ENCODE results near the gene GRIP1.

The GRIP1 gene

DNA sequence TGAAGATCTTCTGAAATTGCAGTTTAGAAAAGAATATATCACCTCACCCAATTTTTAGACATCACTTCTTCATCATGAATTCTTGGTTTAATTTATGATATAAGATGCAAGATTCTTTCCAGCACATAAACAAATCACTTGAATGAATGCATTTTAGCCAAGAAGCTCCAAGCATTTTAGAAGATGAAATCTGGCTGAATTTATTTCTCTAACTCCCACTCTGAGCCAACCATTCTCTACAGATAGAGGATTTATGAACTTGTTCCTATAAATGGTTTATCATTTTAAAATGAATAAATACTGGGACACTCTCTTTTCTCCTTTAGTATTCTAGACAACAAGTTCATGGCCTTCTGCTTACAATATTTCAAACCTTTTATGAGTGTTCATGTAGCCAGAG lies 71.7 kb downstream of the GRIP1 start:
- H3K9me2 ChIP-seq (replicated peaks; ENCODE audit: control insufficient read depth, low read length), result no peaks in the 10 kb centered on the region
- no peaks in the 10 kb centered on the region for H4K20me1 ChIP-seq (ENCODE audit: control insufficient read depth, insufficient read depth, low read depth, low read length)
- H3K4me1 ChIP-seq (ENCODE audit: control insufficient read depth, low read length), result peaks cover 93% of the 10 kb centered on the region
- no peaks in the 10 kb centered on the region for H3K79me2 ChIP-seq (ENCODE audit: control insufficient read depth, low read length)
- TF ChIP-seq, protein P1, sequence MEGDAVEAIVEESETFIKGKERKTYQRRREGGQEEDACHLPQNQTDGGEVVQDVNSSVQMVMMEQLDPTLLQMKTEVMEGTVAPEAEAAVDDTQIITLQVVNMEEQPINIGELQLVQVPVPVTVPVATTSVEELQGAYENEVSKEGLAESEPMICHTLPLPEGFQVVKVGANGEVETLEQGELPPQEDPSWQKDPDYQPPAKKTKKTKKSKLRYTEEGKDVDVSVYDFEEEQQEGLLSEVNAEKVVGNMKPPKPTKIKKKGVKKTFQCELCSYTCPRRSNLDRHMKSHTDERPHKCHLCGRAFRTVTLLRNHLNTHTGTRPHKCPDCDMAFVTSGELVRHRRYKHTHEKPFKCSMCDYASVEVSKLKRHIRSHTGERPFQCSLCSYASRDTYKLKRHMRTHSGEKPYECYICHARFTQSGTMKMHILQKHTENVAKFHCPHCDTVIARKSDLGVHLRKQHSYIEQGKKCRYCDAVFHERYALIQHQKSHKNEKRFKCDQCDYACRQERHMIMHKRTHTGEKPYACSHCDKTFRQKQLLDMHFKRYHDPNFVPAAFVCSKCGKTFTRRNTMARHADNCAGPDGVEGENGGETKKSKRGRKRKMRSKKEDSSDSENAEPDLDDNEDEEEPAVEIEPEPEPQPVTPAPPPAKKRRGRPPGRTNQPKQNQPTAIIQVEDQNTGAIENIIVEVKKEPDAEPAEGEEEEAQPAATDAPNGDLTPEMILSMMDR (IDR thresholded peaks at IDR 0.05; ENCODE audit: low read depth, low read length, poor library complexity, severe bottlenecking), result no peak
- TF ChIP-seq EZH2phosphoT487 (IDR thresholded peaks at IDR 0.05; ENCODE audit: borderline replicate concordance, low read length), result no peak
- peaks cover 9% of the 10 kb centered on the region; the same call in 1 of the 2 replicates for H3F3A ChIP-seq (ENCODE audit: control insufficient read depth, insufficient read depth)
- no peaks in the 10 kb centered on the region for H3K27me3 ChIP-seq (ENCODE audit: control insufficient read depth, low read length)
- H3K9me3 ChIP-seq (ENCODE audit: control insufficient read depth, insufficient read depth, low read length), result no peaks in the 10 kb centered on the region
- no peak overlapping the region for H3K27ac ChIP-seq (ENCODE audit: low read depth, low read length)
- H3K4me3 ChIP-seq (ENCODE audit: low read length), result no peak overlapping the region
- H3K36me3 ChIP-seq (ENCODE audit: control insufficient read depth, low read length), result peaks cover 4% of the 10 kb centered on the region; the same call in 1 of the 2 replicates
- H3K4me2 ChIP-seq (ENCODE audit: low read length), result no peak overlapping the region

DNA sequence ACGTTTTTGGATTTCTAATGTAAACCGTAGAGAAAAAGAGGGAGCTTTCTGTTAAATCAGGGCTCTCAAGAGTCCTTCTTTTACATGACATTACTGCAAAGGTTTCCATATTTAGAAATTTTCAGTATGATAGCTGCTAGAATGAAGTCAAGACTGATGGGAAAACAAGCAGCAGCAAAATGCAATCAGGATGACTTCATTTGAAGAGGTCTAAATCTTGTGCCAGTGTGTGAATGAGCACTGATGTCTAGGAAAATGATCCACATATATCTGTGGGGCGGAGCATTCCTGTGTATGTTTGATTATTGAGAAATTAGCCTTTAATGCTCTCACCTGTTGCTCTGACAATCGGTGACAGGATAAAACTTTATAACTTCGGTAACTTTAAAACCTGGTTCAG lies 73.6 kb downstream of the GRIP1 start:
- H3K79me2 ChIP-seq (ENCODE audit: control insufficient read depth, low read length), result no peaks in the 10 kb centered on the region
- TF ChIP-seq, protein P1 (IDR thresholded peaks at IDR 0.05; ENCODE audit: low read depth, low read length, poor library complexity, severe bottlenecking), result no peak
- TF ChIP-seq EZH2phosphoT487 (IDR thresholded peaks at IDR 0.05; ENCODE audit: borderline replicate concordance, low read length), result no peak
- peaks cover 4% of the 10 kb centered on the region; the same call in 1 of the 2 replicates for H3K36me3 ChIP-seq (ENCODE audit: control insufficient read depth, low read length)
- 0 out of 2 replicates have a peak overlapping the region, but pooled peaks have one; percentile 7 for H3K4me3 ChIP-seq (ENCODE audit: low read length)
- H3K4me2 ChIP-seq (ENCODE audit: low read length), result peak overlapping the region; percentile 49
- H3K9me2 ChIP-seq (replicated peaks; ENCODE audit: control insufficient read depth, low read length), result no peaks in the 10 kb centered on the region
- H3F3A ChIP-seq (ENCODE audit: control insufficient read depth, insufficient read depth), result peaks cover 13% of the 10 kb centered on the region
- H4K20me1 ChIP-seq (ENCODE audit: control insufficient read depth, insufficient read depth, low read depth, low read length), result no peaks in the 10 kb centered on the region
- no peaks in the 10 kb centered on the region for H3K9me3 ChIP-seq (ENCODE audit: control insufficient read depth, insufficient read depth, low read length)
- H3K27me3 ChIP-seq (ENCODE audit: control insufficient read depth, low read length), result no peaks in the 10 kb centered on the region
- H3K4me1 ChIP-seq (ENCODE audit: control insufficient read depth, low read length), result peaks cover 93% of the 10 kb centered on the region
- H3K27ac ChIP-seq (ENCODE audit: low read depth, low read length), result no peak overlapping the region

DNA sequence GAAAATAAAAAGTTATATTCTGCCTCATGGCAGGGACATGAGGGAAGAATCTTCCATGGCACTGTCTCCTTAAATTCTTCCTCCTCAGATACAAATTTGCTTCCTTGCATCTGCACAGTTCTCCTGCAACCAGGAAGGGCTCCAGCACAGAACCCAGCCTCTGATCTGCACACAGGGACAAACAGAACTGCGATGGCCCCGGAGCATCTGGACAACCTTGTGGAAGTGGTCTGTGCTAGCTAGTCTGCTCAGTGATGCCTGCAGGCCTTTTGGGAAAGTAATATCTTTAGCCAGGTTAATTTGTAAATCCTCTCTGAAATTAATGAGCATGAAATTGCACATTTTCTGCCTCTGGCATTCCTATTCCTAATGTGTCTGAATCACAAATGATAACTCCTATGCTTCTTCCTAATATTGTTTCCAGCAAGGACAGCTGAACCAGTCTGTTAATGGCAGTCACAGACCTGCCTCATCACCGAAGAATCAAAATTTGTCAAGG lies 74.8 kb downstream of the GRIP1 start:
- Histone ChIP-seq H3K27ac (ENCODE audit: low read depth, low read length) (0 out of 2 replicates have a peak overlapping the region, but pooled peaks have one; percentile 78), H3K79me2 (ENCODE audit: control insufficient read depth, low read length) (no peaks in the 10 kb centered on the region), H3K9me3 (ENCODE audit: control insufficient read depth, insufficient read depth, low read length) (no peaks in the 10 kb centered on the region), H3K4me2 (ENCODE audit: low read length) (peak overlapping the region; percentile 71), H3K36me3 (ENCODE audit: control insufficient read depth, low read length) (peaks cover 12% of the 10 kb centered on the region), H3K4me1 (ENCODE audit: control insufficient read depth, low read length) (peaks cover 98% of the 10 kb centered on the region), H3F3A (ENCODE audit: control insufficient read depth, insufficient read depth) (peaks cover 13% of the 10 kb centered on the region), H3K4me3 (ENCODE audit: low read length) (peak overlapping the region; percentile 45), H4K20me1 (ENCODE audit: control insufficient read depth, insufficient read depth, low read depth, low read length) (no peaks in the 10 kb centered on the region), H3K9me2 (replicated peaks; ENCODE audit: control insufficient read depth, low read length) (no peaks in the 10 kb centered on the region), H3K27me3 (ENCODE audit: control insufficient read depth, low read length) (no peaks in the 10 kb centered on the region)
- TF ChIP-seq EZH2phosphoT487 (IDR thresholded peaks at IDR 0.05; ENCODE audit: borderline replicate concordance, low read length), result no peak
- TF ChIP-seq, protein P1 (IDR thresholded peaks at IDR 0.05; ENCODE audit: low read depth, low read length, poor library complexity, severe bottlenecking), result no peak
